Testis (tissue), 3 donors: ENCODE results near the gene MYOD1. TPM values are rescaled to one million over a fixed set of nuclear protein-coding genes. Genes with fewer than 3 reads are reported as not detected.

Experiments
- DNase-seq: peaks from one replicate; pipeline ENCODE4 v3.0.0-alpha.2; 2019
- H3K27ac ChIP-seq, 2 donors: fragments of 200-600 bp; sonication (generic); one replicate each; pipeline ENCODE4 v1.5.1; 2019
- H3K27me3 ChIP-seq: fragments of 200-600 bp; sonication (generic); one replicate; pipeline ENCODE4 v1.5.1; 2019
- H3K36me3 ChIP-seq: fragments of 200-600 bp; sonication (generic); one replicate; pipeline ENCODE4 v1.5.1; 2017; ENCODE audit warnings: low read depth; ENCODE audit errors: missing control alignments
- H3K4me1 ChIP-seq: fragments of 200-600 bp; sonication (generic); one replicate; pipeline ENCODE4 v1.5.1; 2019
- H3K4me3 ChIP-seq, 2 donors: fragments of 200-600 bp; sonication (generic); one replicate each; pipeline ENCODE4 v1.5.1; 2017 to 2019
- H3K9me3 ChIP-seq: fragments of 200-600 bp; sonication (generic); one replicate; pipeline ENCODE4 v1.5.1; 2017
- CTCF ChIP-seq, 3 experiments: fragments of 450-650 bp in 2 of 3; fragments of 200-600 bp in 1 of 3; sonication (generic) in 1 of 3; IDR thresholded peaks; one replicate each; pipeline ENCODE4 v1.5.1; 2016 to 2019; ENCODE audit warnings: antibody characterized with exemption in 3 of 3, mild to moderate bottlenecking in 2 of 3, moderate library complexity in 1 of 3
- POLR2A ChIP-seq: fragments of 450-650 bp; IDR thresholded peaks from one replicate; pipeline ENCODE4 v1.6.1; 2017; ENCODE audit warnings: antibody characterized with exemption, mild to moderate bottlenecking, moderate library complexity
- WGBS, 2 donors: methylation state at CpG; one replicate each; pipeline ENCODE4 v1.1.5; 2018; 5-methylcytosine and 5-hydroxymethylcytosine counted together
- intact Hi-C: fragments of 100-400 bp; cut with DNase I; formaldehyde crosslinking; loops from one replicate; pipeline ENCODE4 v1.15.1; 2023; ENCODE audit warnings: low total_unique reads
- polyA plus RNA-seq: library from polyadenylated mRNA; stranded (reverse); fragments of 350-450 nt; fragmentation: Illumina TruSeq; extraction: RNeasy Lipid Tissue Mini Kit (QIAGEN cat#74804); gene quantifications from one replicate; pipeline ENCODE4 v1.2.3, GENCODE V29; 2014; ENCODE audit warnings: low read depth, low replicate concordance; ENCODE audit not compliant: insufficient read depth
- total RNA-seq, 2 donors: library from RNA; depleted of rRNA; stranded (reverse); fragments of >200 nt; gene quantifications; one replicate each; pipeline ENCODE4 v1.2.3, GENCODE V29; 2016

Gene MYOD1
- total and polyA plus RNA-seq, 3 donors from 2014 or later, result 0.69 to 1.6 (median 1.4) TPM

GRCh38 chr11:17711836-17712235 is 7.5 kb upstream of the MYOD1 start:
- H3K36me3 ChIP-seq, result no peaks in the 10 kb centered on the region
- H3K9me3 ChIP-seq, result no peaks in the 10 kb centered on the region
- H3K27me3 ChIP-seq, result no peaks in the 10 kb centered on the region
- 32 to 36% methylated on average over 4 of the region's 4 CpGs for WGBS, 2 donors
- TF ChIP-seq CTCF (IDR thresholded peaks at IDR 0.05) (no peak), POLR2A (no peak)
- H3K4me3 ChIP-seq, result no peak overlapping the region
- H3K4me1 ChIP-seq, result no peaks in the 10 kb centered on the region
- intact Hi-C loops, result no loop called here
- DNase-seq, result no peak
- no peak overlapping the region for H3K27ac ChIP-seq

- intact Hi-C loops, result no loop called here
- Histone ChIP-seq H3K27ac (no peak overlapping the region), H3K4me1 (no peaks in the 10 kb centered on the region), H3K27me3 (no peaks in the 10 kb centered on the region), H3K36me3 (no peaks in the 10 kb centered on the region), H3K4me3 (no peak overlapping the region), H3K9me3 (no peaks in the 10 kb centered on the region)
- no peak for DNase-seq
- 0% methylated on average over 1 of the region's 1 CpG for WGBS, 2 donors
- TF ChIP-seq POLR2A (no peak), CTCF (IDR thresholded peaks at IDR 0.05) (no peak)
These were observed 5.5 kb upstream of the MYOD1 start for GRCh38 chr11:17713851-17714250.

GRCh38 chr11:17714356-17714854 is 5.0 kb upstream of the MYOD1 start:
- no peaks in the 10 kb centered on the region for H3K9me3 ChIP-seq
- no peak overlapping the region for H3K4me3 ChIP-seq
- no peaks in the 10 kb centered on the region for H3K4me1 ChIP-seq
- no peak for DNase-seq
- no peak overlapping the region for H3K27ac ChIP-seq
- intact Hi-C loops, result no loop called here
- no peaks in the 10 kb centered on the region for H3K36me3 ChIP-seq
- TF ChIP-seq POLR2A, result no peak
- TF ChIP-seq CTCF (IDR thresholded peaks at IDR 0.05), result no peak
- H3K27me3 ChIP-seq, result no peaks in the 10 kb centered on the region
- WGBS, 2 donors, result 62% methylated on average over 8 of the region's 8 CpGs; no CpG with 5 or more reads in 1 of the 2 donors

- H3K36me3 ChIP-seq, result no peaks in the 10 kb centered on the region
- TF ChIP-seq CTCF (IDR thresholded peaks at IDR 0.05), result no peak
- TF ChIP-seq POLR2A, result no peak
- intact Hi-C loops, result no loop called here
- H3K4me3 ChIP-seq, result no peak overlapping the region
- WGBS, 2 donors, result 86 to 87% methylated on average over 4 of the region's 4 CpGs
- DNase-seq, result no peak
- H3K27ac ChIP-seq, result no peak overlapping the region
- no peaks in the 10 kb centered on the region for H3K4me1 ChIP-seq
- no peaks in the 10 kb centered on the region for H3K27me3 ChIP-seq
- H3K9me3 ChIP-seq, result no peaks in the 10 kb centered on the region
These were observed 4.5 kb upstream of the MYOD1 start for GRCh38 chr11:17714870-17715269.

GRCh38 chr11:17716807-17717206 is 2.6 kb upstream of the MYOD1 start:
- Histone ChIP-seq H3K9me3 (no peaks in the 10 kb centered on the region), H3K27me3 (no peaks in the 10 kb centered on the region), H3K4me1 (peaks cover 6% of the 10 kb centered on the region), H3K36me3 (no peaks in the 10 kb centered on the region), H3K27ac (no peak overlapping the region), H3K4me3 (no peak overlapping the region)
- no peak for TF ChIP-seq POLR2A
- no peak for TF ChIP-seq CTCF (IDR thresholded peaks at IDR 0.05)
- intact Hi-C loops, result no loop called here
- DNase-seq, result no peak
- 86 to 88% methylated on average over 2 of the region's 2 CpGs for WGBS, 2 donors
